CD14-positive monocyte (primary cell): ENCODE measurements around the gene C17orf100. TPM values are rescaled to one million over a fixed set of nuclear protein-coding genes. Genes with fewer than 3 reads are reported as not detected.

Experiments used
- DNase-seq, 3 donors: peaks; one replicate each; pipeline ENCODE4 v3.0.0-alpha.2; 2011 to 2022
- H2AFZ ChIP-seq: 2 replicates; pipeline ENCODE4 v1.6.0; 2012; ENCODE audit warnings: mild to moderate bottlenecking, low read depth, low read length, inconsistent platforms; ENCODE audit not compliant: insufficient read depth, poor library complexity, severe bottlenecking
- H3K27ac ChIP-seq, 2 donors: 1 replicate in 1 of 2; 2 replicates in 1 of 2; pipeline ENCODE4 v1.5.1; 2012 to 2013; ENCODE audit warnings: low read length in 2 of 2, control low read depth in 1 of 2, inconsistent platforms in 1 of 2, low read depth in 1 of 2, mild to moderate bottlenecking in 1 of 2
- H3K27me3 ChIP-seq, 2 donors: one replicate each; pipeline versions ENCODE4 v1.6.0 to v1.6.1; 2011 to 2013; ENCODE audit warnings: low read length in 2 of 2; ENCODE audit not compliant: control insufficient read depth in 2 of 2, insufficient read depth in 2 of 2
- H3K36me3 ChIP-seq, 2 donors: replicated peaks in 1 of 2; 1 replicate in 1 of 2; 2 replicates in 1 of 2; pipeline versions ENCODE4 v1.5.1 to v1.6.1; 2012 to 2013; ENCODE audit warnings: low read length in 2 of 2, control low read depth in 1 of 2, inconsistent platforms in 1 of 2, mild to moderate bottlenecking in 1 of 2; ENCODE audit not compliant: insufficient read depth in 2 of 2, control insufficient read depth in 1 of 2
- H3K4me1 ChIP-seq, 2 donors: 1 replicate in 1 of 2; 2 replicates in 1 of 2; pipeline versions ENCODE4 v1.5.1 to v1.6.1; 2012 to 2013; ENCODE audit warnings: low read length in 2 of 2, control low read depth in 1 of 2, inconsistent platforms in 1 of 2, mild to moderate bottlenecking in 1 of 2, moderate library complexity in 1 of 2; ENCODE audit not compliant: insufficient read depth in 2 of 2, control insufficient read depth in 1 of 2
- H3K4me2 ChIP-seq: replicated peaks from 2 replicates; pipeline ENCODE3; 2012; ENCODE audit warnings: low read length, moderate library complexity, mild to moderate bottlenecking; ENCODE audit not compliant: poor library complexity, severe bottlenecking; ENCODE audit errors: extremely low read depth
- H3K4me3 ChIP-seq, 3 experiments: fragments of 200-600 bp in 1 of 3; sonication (generic) in 1 of 3; replicated peaks in 1 of 3; 1 replicate in 2 of 3; 2 replicates in 1 of 3; pipeline ENCODE4 v1.5.1; 2011 to 2013; ENCODE audit warnings: low read length in 3 of 3, mild to moderate bottlenecking in 3 of 3, control low read depth in 2 of 3, low read depth in 2 of 3, inconsistent platforms in 1 of 3, moderate library complexity in 1 of 3
- H3K79me2 ChIP-seq: 2 replicates; pipeline ENCODE4 v1.6.0; 2012; ENCODE audit warnings: mild to moderate bottlenecking, control low read depth, inconsistent platforms, low read length, moderate library complexity; ENCODE audit not compliant: insufficient read depth
- H3K9ac ChIP-seq: 2 replicates; pipeline ENCODE4 v1.6.0; 2017; ENCODE audit warnings: low read length, mild to moderate bottlenecking; ENCODE audit not compliant: insufficient read depth, poor library complexity, severe bottlenecking
- H3K9me3 ChIP-seq, 2 donors: replicated peaks in 1 of 2; 1 replicate in 1 of 2; 2 replicates in 1 of 2; pipeline versions ENCODE4 v1.5.1 to v1.6.1; 2012 to 2013; ENCODE audit warnings: low read length in 2 of 2, control low read depth in 1 of 2; ENCODE audit not compliant: control insufficient read depth in 1 of 2, insufficient read depth in 1 of 2
- H4K20me1 ChIP-seq: 2 replicates; pipeline ENCODE4 v1.6.0; 2012; ENCODE audit warnings: mild to moderate bottlenecking, low read length, control low read depth, moderate library complexity; ENCODE audit not compliant: insufficient read depth
- H3K27ac Mint-ChIP-seq, 7 donors: one replicate each; pipeline ENCODE4 v1.8.0; 2020; ENCODE audit warnings: mild to moderate bottlenecking in 7 of 7, mixed read lengths in 7 of 7, moderate library complexity in 6 of 7, inconsistent platforms in 2 of 7
- H3K27me3 Mint-ChIP-seq, 3 donors: one replicate each; pipeline ENCODE4 v1.8.0; 2021 to 2022; ENCODE audit warnings: low read depth in 3 of 3, mild to moderate bottlenecking in 3 of 3, mixed read lengths in 3 of 3, moderate library complexity in 3 of 3, inconsistent platforms in 1 of 3
- H3K36me3 Mint-ChIP-seq, 2 donors: one replicate each; pipeline ENCODE4 v1.8.0; 2020; ENCODE audit warnings: mixed read lengths in 2 of 2, inconsistent platforms in 1 of 2, mild to moderate bottlenecking in 1 of 2
- H3K4me1 Mint-ChIP-seq: one replicate; pipeline ENCODE4 v1.8.0; 2020; ENCODE audit warnings: mild to moderate bottlenecking, mixed read lengths
- H3K4me3 Mint-ChIP-seq, 2 donors: one replicate each; pipeline ENCODE4 v1.8.0; 2020; ENCODE audit warnings: mild to moderate bottlenecking in 2 of 2, mixed read lengths in 2 of 2, moderate library complexity in 1 of 2
- H3K9me3 Mint-ChIP-seq, 7 donors: one replicate each; pipeline ENCODE4 v1.8.0; 2020 to 2022; ENCODE audit warnings: mixed read lengths in 7 of 7, mild to moderate bottlenecking in 6 of 7, moderate library complexity in 6 of 7, inconsistent platforms in 2 of 7
- CTCF ChIP-seq: fragments of 200-600 bp; IDR thresholded peaks from one replicate; pipeline ENCODE4 v1.8.0; 2022; ENCODE audit warnings: antibody characterized with exemption, mild to moderate bottlenecking
- WGBS: methylation state at CpG from one replicate; pipeline ENCODE4 v1.1.5; 2013; ENCODE audit warnings: missing lambda C conversion rate; ENCODE audit not compliant: insufficient coverage; 5-methylcytosine and 5-hydroxymethylcytosine counted together
- intact Hi-C, 2 donors: fragments of 100-400 bp; cut with micrococcal nuclease; formaldehyde crosslinking; loops; one replicate each; pipeline versions ENCODE4 v1.15.0 to v1.15.1; 2023
- polyA plus RNA-seq, 3 donors: library from polyadenylated mRNA; depleted of rRNA in 1 of 3; unstranded in 2 of 3; stranded (reverse) in 1 of 3; fragments of 300-500 nt in 2 of 3; fragments of >200 nt in 1 of 3; fragmentation: Illumina TruSeq in 2 of 3; gene quantifications; 1 replicate in 2 of 3; 2 replicates in 1 of 3; pipeline ENCODE4 v1.2.3, GENCODE V29; 2012 to 2021

Gene C17orf100
- polyA plus RNA-seq, 3 donors, result 0.51 to 1.8 (median 1.2) TPM

GRCh38 chr17:6666077-6666521 is 14.5 kb downstream of the C17orf100 start:
- Mint-ChIP-seq H3K9me3 (peaks cover 0 to 1% (median 0%) of the 10 kb centered on the region in 7 donors), H3K36me3 (no peaks in the 10 kb centered on the region), H3K27ac (peak overlapping the region in 1 of 7 donors; percentile 14), H3K4me3 (peak overlapping the region in 1 of 2 donors; percentile 11), H3K27me3 (peaks cover 27 to 46% (median 34%) of the 10 kb centered on the region in 3 donors), H3K4me1 (peaks cover 16% of the 10 kb centered on the region)
- intact Hi-C loops, result loop anchor here in 1 of 2 donors (10.0 kb wide), 1 partner anchor 329 kb away; the partner anchor contains the start of gene ALOX12
- H3K9me3 ChIP-seq, result no peaks in the 10 kb centered on the region
- H3K9ac ChIP-seq, result no peak overlapping the region
- H3K4me1 ChIP-seq, result peaks cover 6 to 7% of the 10 kb centered on the region in 2 donors
- no peaks in the 10 kb centered on the region for H4K20me1 ChIP-seq
- peak; percentile 83 for TF ChIP-seq CTCF
- H3K4me3 ChIP-seq, result no peak overlapping the region
- no peaks in the 10 kb centered on the region for H3K79me2 ChIP-seq
- no peaks in the 10 kb centered on the region for H3K36me3 ChIP-seq
- WGBS, result 24% methylated on average over 9 of the region's 9 CpGs
- H2AFZ ChIP-seq, result no peak overlapping the region
- DNase-seq, result peak; percentile 52 to 68 (median 58)
- peaks cover 0 to 20% of the 10 kb centered on the region in 2 donors for H3K27me3 ChIP-seq
- H3K27ac ChIP-seq, result no peak overlapping the region
- H3K4me2 ChIP-seq, result no peak overlapping the region

GRCh38 chr17:6666557-6666956 is 15.0 kb downstream of the C17orf100 start:
- DNase-seq, result no peak
- no peaks in the 10 kb centered on the region for H3K36me3 Mint-ChIP-seq

More at GRCh38 chr17:6666557-6666956, 15.0 kb downstream of the C17orf100 start:
- no peak overlapping the region for H3K4me2 ChIP-seq
- no peaks in the 10 kb centered on the region for H3K36me3 ChIP-seq
- peaks cover 27 to 46% (median 38%) of the 10 kb centered on the region in 3 donors for H3K27me3 Mint-ChIP-seq
- no peak overlapping the region for H3K9ac ChIP-seq
- no peaks in the 10 kb centered on the region for H3K79me2 ChIP-seq
- H3K4me1 Mint-ChIP-seq, result peaks cover 11% of the 10 kb centered on the region
- H3K27ac ChIP-seq, result no peak overlapping the region
- no peak for TF ChIP-seq CTCF
- no peak overlapping the region for H3K4me3 ChIP-seq
- no peaks in the 10 kb centered on the region for H3K9me3 Mint-ChIP-seq
- no peak overlapping the region for H3K27ac Mint-ChIP-seq
- H2AFZ ChIP-seq, result no peak overlapping the region
- peaks cover 2% of the 10 kb centered on the region in 2 donors for H3K4me1 ChIP-seq
- no peak overlapping the region for H3K4me3 Mint-ChIP-seq
- peaks cover 0 to 20% of the 10 kb centered on the region in 2 donors for H3K27me3 ChIP-seq
- no peaks in the 10 kb centered on the region for H3K9me3 ChIP-seq
- H4K20me1 ChIP-seq, result no peaks in the 10 kb centered on the region
- intact Hi-C loops, result loop anchor here in 1 of 2 donors (10.0 kb wide), 1 partner anchor 328 kb away; the partner anchor contains the start of gene ALOX12
- no CpG with 5 or more reads among the region's 6 CpGs for WGBS
